Measurements from ENCODE around the gene G6PC1.

G6PC1 gene

DNA sequence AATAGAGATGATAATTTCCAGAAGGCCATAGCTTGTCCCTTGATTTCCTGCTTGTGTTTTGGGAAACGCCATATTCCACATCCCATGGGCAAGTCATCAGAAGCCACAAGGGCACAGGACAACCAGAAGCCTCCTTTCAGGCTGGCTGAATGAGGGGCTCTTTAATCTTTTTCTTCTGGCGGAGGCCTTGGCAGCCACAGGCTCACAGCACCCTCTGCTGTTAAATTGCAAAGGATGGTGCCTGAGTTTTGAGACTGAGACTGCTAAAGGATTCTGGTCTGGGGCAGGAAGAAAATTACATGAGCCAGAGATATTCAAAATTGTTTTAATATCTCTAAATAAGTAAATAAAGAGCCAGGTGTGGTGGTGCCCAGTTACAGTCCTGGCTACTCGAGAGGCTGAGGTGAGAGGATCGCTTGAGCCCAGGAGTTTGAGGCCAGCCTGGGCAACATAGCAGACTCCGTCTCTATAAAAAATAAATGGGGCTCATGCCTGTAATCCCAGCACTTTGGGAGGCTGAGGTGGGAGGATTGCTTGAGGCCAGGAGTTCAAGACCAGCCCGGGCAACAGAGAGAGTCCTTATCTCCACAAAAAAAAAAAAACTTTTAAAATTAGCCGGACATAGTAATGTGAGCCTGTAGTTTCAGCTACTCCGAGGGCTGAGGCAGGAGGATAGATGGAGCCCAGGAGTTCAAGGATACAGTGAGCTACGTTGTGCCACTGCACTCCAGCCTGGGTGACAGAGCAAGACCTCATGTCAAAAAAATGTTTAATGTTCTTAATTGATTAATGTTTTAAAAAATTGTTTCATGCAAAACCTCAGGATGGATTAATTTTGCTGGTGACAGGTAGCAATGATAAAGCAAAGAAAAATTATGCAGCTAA lies 37.4 kb downstream of the G6PC1 start:
- DNase-seq (ENCODE audit: low read depth): no peak

DNA sequence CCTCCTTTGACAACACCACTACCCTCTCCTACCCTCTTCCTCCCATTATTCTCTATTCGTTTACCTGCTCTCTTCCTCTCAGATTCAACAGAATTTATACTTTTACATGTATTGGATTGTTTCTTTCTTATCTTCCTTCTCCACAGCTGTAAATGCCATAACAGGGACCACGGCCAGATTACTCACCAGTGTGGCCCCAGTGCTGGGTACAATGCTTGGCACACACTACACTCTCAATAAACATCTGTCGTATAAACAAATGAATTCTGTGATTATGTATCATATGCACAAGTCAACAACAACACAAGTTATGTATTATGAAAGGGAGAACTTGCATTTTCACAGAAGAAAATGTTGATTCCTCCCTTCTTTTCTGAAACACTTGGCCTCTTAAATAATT lies 43.6 kb downstream of the G6PC1 start:
- no peak for DNase-seq (ENCODE audit: low read depth)

DNA sequence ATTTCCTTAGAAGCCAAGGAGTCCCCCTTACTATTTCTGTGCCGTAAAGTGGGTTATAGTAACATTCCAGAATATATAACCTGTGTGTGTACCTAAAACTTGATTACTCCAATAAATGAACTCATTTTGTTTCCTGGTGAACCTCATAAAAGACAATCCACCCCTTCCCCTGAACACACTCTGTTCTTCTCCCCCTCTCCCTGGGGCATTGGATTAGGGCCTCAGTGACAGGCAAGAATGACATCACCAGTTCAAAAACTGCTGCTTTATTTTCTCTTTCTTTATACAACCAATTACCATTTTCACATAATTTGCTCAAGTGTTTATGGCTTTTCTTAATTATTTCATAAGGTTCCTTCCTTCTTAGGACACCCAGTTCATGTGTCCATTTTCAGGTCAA lies 46.2 kb downstream of the G6PC1 start:
- DNase-seq (ENCODE audit: low read depth): no peak

DNA sequence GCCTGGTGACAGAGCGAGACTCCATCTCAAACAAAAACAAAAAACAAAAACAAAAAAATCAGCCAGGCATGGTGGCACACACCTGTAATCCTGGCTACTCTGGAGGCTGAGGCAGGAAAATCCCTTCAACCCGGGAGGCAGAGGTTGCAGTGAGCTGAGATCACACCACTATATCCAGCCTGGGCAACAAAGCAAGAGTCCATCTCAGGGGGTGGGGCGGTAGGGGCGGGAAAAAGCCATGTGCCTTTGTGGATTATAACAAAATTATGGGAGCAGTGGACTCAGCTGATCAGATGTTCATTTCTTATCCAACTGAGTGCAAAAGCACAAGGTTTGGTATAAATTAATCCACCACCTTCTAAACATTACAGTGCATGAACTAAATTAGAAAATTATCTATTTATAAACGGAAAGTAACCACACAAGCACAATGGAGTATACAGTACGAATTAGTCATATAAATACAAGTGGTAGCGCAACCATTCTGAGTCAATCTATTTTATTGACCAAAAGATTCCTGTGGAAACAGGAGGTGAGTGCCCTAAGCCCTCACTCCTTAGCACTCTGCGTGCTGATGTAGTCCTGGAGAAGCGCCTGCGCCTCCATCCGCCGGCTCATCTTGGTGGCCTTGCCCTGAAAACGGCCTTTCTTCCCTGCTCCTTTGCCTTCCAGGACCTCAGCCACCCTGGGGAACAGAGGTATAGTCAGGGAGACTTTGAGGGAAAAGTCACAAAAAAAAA lies 49.6 kb downstream of the G6PC1 start:
- no peak for DNase-seq (ENCODE audit: low read depth)
